Right cardiac atrium (tissue), 5 donors: ENCODE results near the gene MCAT. TPM values are rescaled to one million over a fixed set of nuclear protein-coding genes. Genes with fewer than 3 reads are reported as not detected.

ENCODE experiments used
- ATAC-seq, 2 donors: fragments of 200-7000 bp; cut with Tn5 transposase; one replicate each; pipeline versions ENCODE4 v1.8.0 to v1.9.1; 2020; ENCODE audit warnings: moderate library complexity in 2 of 2, mild to moderate bottlenecking in 1 of 2
- DNase-seq, 3 donors: peaks; one replicate each; pipeline ENCODE4 v3.0.0-alpha.2; 2020
- H3K27ac ChIP-seq: one replicate; pipeline ENCODE4 v1.5.1; 2013; ENCODE audit warnings: mild to moderate bottlenecking, low read length, control low read depth, moderate library complexity
- H3K27me3 ChIP-seq: one replicate; pipeline ENCODE4 v1.6.1; 2013; ENCODE audit not compliant: control insufficient read depth, insufficient read depth
- H3K4me1 ChIP-seq: one replicate; pipeline ENCODE4 v1.6.1; 2013; ENCODE audit warnings: low read length; ENCODE audit not compliant: control insufficient read depth, insufficient read depth
- H3K4me3 ChIP-seq: one replicate; pipeline ENCODE4 v1.5.1; 2013; ENCODE audit warnings: low read length, control low read depth
- H3K9me3 ChIP-seq: one replicate; pipeline ENCODE4 v1.6.1; 2013; ENCODE audit warnings: low read length; ENCODE audit not compliant: control insufficient read depth
- WGBS: extraction: QIAGEN DNeasy Blood & Tissue Kit; methylation state at CpG from one replicate; pipeline ENCODE4 v1.1.7; 2013; 5-methylcytosine and 5-hydroxymethylcytosine counted together
- intact Hi-C, 4 donors: fragments of 100-400 bp; cut with DNase I; formaldehyde crosslinking; loops; one replicate each; pipeline versions ENCODE4 v1.11.0 to v1.14.0; 2022 to 2023
- polyA plus RNA-seq: library from polyadenylated mRNA; stranded (reverse); fragments of 200-250 nt; gene quantifications from one replicate; pipeline ENCODE4 v1.2.3, GENCODE V29; 2013
- total RNA-seq, 4 donors: library from RNA; stranded (reverse); fragmentation: NEBNext Ultra II Directional; extraction: Animal tissue kit (Norgen Biotek cat#: 25700); gene quantifications; one replicate each; pipeline ENCODE4 v1.2.1, GENCODE V29; 2021
- donor health status: healthy with polysubstance abuse.
- donor health status: DM: no; HTN: yes; CAD: no.
- donor health status: DM: no; HTN: no; CAD: no.
- donor health status: DM: no; HTN: yes; CAD: no; lungs with severe emphysema.
- donor health status: DM: yes; HTN: yes; CAD: no.

Gene MCAT
- total and polyA plus RNA-seq, 5 donors = 12.5 to 14.5 (median 13.8) TPM

- no peak for DNase-seq
Observed at GRCh38 chr22:43133401-43133800, 9.8 kb downstream of the MCAT start.

GRCh38 chr22:43131773-43132501 lies 11.3 kb downstream of the MCAT start:
- H3K27ac ChIP-seq = no peak overlapping the region
- no peaks in the 10 kb centered on the region for H3K9me3 ChIP-seq
- peak; percentile 65 to 86 (median 84) for DNase-seq
- no peak overlapping the region for H3K4me3 ChIP-seq
- peak; percentile 65 to 70 for ATAC-seq
- peaks cover 9% of the 10 kb centered on the region for H3K4me1 ChIP-seq
- intact Hi-C loops = no loop called here
- 55% methylated on average over 17 of the region's 17 CpGs for WGBS
- H3K27me3 ChIP-seq = no peaks in the 10 kb centered on the region

More at GRCh38 chr22:43133401-43133800, 9.8 kb downstream of the MCAT start:
- no peak for ATAC-seq
- WGBS = 90% methylated on average over 9 of the region's 9 CpGs
- Histone ChIP-seq H3K27ac (no peak overlapping the region), H3K27me3 (no peaks in the 10 kb centered on the region), H3K4me3 (no peak overlapping the region), H3K9me3 (no peaks in the 10 kb centered on the region), H3K4me1 (peaks cover 9% of the 10 kb centered on the region)
- intact Hi-C loops = no loop called here

- DNase-seq = no peak
- Histone ChIP-seq H3K27ac (no peak overlapping the region), H3K4me3 (no peak overlapping the region), H3K27me3 (no peaks in the 10 kb centered on the region), H3K9me3 (no peaks in the 10 kb centered on the region), H3K4me1 (peaks cover 7% of the 10 kb centered on the region)
- WGBS = 63% methylated on average over 16 of the region's 16 CpGs
- no peak for ATAC-seq
- intact Hi-C loops = no loop called here
Observed at GRCh38 chr22:43129426-43130425, 13.5 kb downstream of the MCAT start.

GRCh38 chr22:43128928-43129424 lies 14.2 kb downstream of the MCAT start:
- no peak overlapping the region for H3K4me3 ChIP-seq
- H3K9me3 ChIP-seq = no peaks in the 10 kb centered on the region
- no peaks in the 10 kb centered on the region for H3K27me3 ChIP-seq
- WGBS = 61% methylated on average over 20 of the region's 20 CpGs
- no peak overlapping the region for H3K27ac ChIP-seq
- DNase-seq = no peak
- intact Hi-C loops = no loop called here
- peaks cover 7% of the 10 kb centered on the region for H3K4me1 ChIP-seq
- no peak for ATAC-seq

GRCh38 chr22:43128116-43128515 lies 15.1 kb downstream of the MCAT start:
- WGBS = 63% methylated on average over 13 of the region's 13 CpGs
- Histone ChIP-seq H3K4me1 (peaks cover 7% of the 10 kb centered on the region), H3K27ac (no peak overlapping the region), H3K4me3 (no peak overlapping the region), H3K27me3 (no peaks in the 10 kb centered on the region), H3K9me3 (no peaks in the 10 kb centered on the region)
- intact Hi-C loops = no loop called here
- no peak for DNase-seq
- no peak for ATAC-seq

- 88% methylated on average over 17 of the region's 17 CpGs for WGBS
- Histone ChIP-seq H3K27me3 (no peaks in the 10 kb centered on the region), H3K4me1 (peaks cover 7% of the 10 kb centered on the region), H3K9me3 (no peaks in the 10 kb centered on the region), H3K27ac (no peak overlapping the region), H3K4me3 (no peak overlapping the region)
- DNase-seq (no peak), ATAC-seq (no peak)
- intact Hi-C loops = no loop called here
Observed at GRCh38 chr22:43127166-43127908, 15.9 kb downstream of the MCAT start.

- no peaks in the 10 kb centered on the region for H3K9me3 ChIP-seq
- 57% methylated on average over 5 of the region's 5 CpGs for WGBS
- no peak overlapping the region for H3K27ac ChIP-seq
- peaks cover 4% of the 10 kb centered on the region for H3K4me1 ChIP-seq
- no peak overlapping the region for H3K4me3 ChIP-seq
- intact Hi-C loops = no loop called here
- no peaks in the 10 kb centered on the region for H3K27me3 ChIP-seq
- DNase-seq (no peak), ATAC-seq (peak in 1 of 2 donors; percentile 30)
Observed at GRCh38 chr22:43126501-43127165, 16.6 kb downstream of the MCAT start.

- Histone ChIP-seq H3K27ac (no peak overlapping the region), H3K27me3 (no peaks in the 10 kb centered on the region), H3K9me3 (no peaks in the 10 kb centered on the region), H3K4me1 (no peaks in the 10 kb centered on the region), H3K4me3 (no peak overlapping the region)
- ATAC-seq = peak in 1 of 2 donors; percentile 53
- WGBS = 81% methylated on average over 7 of the region's 7 CpGs
- peak in 1 of 3 donors; percentile 11 for DNase-seq
- intact Hi-C loops = no loop called here
Observed at GRCh38 chr22:43118953-43119458, 24.2 kb downstream of the MCAT start.

GRCh38 chr22:43118024-43118849 lies 25.0 kb downstream of the MCAT start:
- Histone ChIP-seq H3K4me1 (no peaks in the 10 kb centered on the region), H3K27me3 (no peaks in the 10 kb centered on the region), H3K4me3 (no peak overlapping the region), H3K9me3 (no peaks in the 10 kb centered on the region), H3K27ac (no peak overlapping the region)
- 79% methylated on average over 21 of the region's 21 CpGs for WGBS
- intact Hi-C loops = no loop called here
- ATAC-seq = peak; percentile 46 to 63
- peak in 1 of 3 donors; percentile 60 for DNase-seq
